ENCODE results near the gene FCN2.

Gene FCN2

DNA sequence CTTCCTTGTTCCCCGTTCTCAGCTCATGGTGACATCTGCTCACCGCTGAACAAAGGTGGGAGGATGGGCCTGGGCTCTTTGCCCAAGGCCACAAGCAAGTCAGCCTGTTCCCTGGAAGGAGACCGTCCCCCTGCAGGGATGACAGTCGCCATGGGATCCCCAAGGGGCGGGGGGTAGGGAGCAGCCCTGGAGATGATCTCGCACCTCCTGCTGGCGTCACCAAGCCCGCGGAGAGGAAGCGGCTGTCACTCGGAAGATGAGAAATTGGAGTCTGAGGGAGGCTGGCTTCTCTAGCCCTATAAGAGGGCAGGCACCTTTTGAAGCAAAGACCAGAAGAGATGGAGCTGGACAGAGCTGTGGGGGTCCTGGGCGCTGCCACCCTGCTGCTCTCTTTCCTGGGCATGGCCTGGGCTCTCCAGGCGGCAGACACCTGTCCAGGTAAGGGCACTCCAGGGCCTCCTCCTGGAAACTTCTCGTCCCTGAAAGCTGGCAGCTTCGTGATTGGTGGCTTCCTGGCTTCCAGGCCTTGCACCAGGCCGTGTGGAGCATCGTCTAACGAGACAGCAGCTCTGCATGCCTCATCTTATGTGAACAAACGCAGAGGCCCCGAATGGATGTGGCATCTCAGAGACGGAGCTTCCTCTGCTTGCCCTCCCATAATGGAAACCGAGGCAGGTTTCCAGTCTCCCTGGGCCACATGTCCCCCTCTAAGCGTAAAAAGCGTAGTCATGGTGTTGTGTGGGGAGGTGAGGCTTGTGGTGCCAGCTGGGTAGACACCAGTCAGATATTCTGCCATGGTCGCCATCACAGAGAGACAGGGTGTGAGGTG lies at the start of gene FCN2:
FCN2 (plus strand) TSS at position 327 of the 829 bp plus-strand sequence; CDS start at position 339, 12 bp downstream.
- DNase-seq (ENCODE audit: low read depth), result no peak
- no peak within 1 kb of the TSS for H3K4me3 ChIP-seq (ENCODE audit: control insufficient read depth, low read depth, low read length)
- TF ChIP-seq, protein P1, sequence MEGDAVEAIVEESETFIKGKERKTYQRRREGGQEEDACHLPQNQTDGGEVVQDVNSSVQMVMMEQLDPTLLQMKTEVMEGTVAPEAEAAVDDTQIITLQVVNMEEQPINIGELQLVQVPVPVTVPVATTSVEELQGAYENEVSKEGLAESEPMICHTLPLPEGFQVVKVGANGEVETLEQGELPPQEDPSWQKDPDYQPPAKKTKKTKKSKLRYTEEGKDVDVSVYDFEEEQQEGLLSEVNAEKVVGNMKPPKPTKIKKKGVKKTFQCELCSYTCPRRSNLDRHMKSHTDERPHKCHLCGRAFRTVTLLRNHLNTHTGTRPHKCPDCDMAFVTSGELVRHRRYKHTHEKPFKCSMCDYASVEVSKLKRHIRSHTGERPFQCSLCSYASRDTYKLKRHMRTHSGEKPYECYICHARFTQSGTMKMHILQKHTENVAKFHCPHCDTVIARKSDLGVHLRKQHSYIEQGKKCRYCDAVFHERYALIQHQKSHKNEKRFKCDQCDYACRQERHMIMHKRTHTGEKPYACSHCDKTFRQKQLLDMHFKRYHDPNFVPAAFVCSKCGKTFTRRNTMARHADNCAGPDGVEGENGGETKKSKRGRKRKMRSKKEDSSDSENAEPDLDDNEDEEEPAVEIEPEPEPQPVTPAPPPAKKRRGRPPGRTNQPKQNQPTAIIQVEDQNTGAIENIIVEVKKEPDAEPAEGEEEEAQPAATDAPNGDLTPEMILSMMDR (conservative IDR thresholded peaks at IDR 0.05; ENCODE audit: control insufficient read depth, insufficient read depth, low read depth, low read length), result no peak

GRCh38 chr9:134830926-134831720 lies 49.5 kb upstream of the FCN2 start:
- TF ChIP-seq, protein P1 (conservative IDR thresholded peaks at IDR 0.05; ENCODE audit: control insufficient read depth, insufficient read depth, low read depth, low read length), result no peak
- no peak for DNase-seq (ENCODE audit: low read depth)

GRCh38 chr9:134832471-134832870 lies 48.1 kb upstream of the FCN2 start:
- no peak overlapping the region for H3K4me3 ChIP-seq (ENCODE audit: control insufficient read depth, low read depth, low read length)
- no peak for DNase-seq (ENCODE audit: low read depth)
- TF ChIP-seq, protein P1 (conservative IDR thresholded peaks at IDR 0.05; ENCODE audit: control insufficient read depth, insufficient read depth, low read depth, low read length), result no peak

More at GRCh38 chr9:134830926-134831720, 49.5 kb upstream of the FCN2 start:
- H3K4me3 ChIP-seq (ENCODE audit: control insufficient read depth, low read depth, low read length), result no peak overlapping the region

DNA sequence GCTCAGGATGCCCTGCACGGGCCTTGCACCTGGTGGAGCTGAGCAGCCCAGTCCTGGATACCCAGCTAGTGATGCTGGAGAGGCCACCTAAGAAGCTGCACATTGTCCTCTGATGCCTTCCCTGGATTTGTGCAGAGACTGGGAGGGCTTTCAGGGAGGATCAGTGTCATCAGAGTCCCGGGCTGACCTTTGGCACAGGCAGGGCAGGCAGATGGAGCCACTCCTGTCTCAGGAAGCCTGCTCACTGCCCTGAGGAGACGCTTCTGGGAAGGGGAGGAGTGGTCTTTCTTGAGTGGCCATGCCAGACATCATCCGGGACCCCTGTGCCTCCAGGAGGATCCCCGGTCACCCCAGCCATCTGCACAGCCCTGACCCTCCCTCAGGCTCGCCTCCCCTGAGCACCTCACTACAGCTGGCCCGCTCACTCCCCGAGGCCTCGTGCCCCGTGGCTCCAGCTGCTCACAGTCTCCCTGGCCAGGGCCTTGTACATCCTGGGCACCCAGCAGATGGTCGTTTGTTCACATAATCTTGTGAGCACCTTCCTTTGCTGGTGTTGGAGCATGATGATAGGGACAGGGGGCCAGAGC lies 47.2 kb upstream of the FCN2 start:
- DNase-seq (ENCODE audit: low read depth), result no peak
- TF ChIP-seq, protein P1 (conservative IDR thresholded peaks at IDR 0.05; ENCODE audit: control insufficient read depth, insufficient read depth, low read depth, low read length), result no peak
- no peak overlapping the region for H3K4me3 ChIP-seq (ENCODE audit: control insufficient read depth, low read depth, low read length)

DNA sequence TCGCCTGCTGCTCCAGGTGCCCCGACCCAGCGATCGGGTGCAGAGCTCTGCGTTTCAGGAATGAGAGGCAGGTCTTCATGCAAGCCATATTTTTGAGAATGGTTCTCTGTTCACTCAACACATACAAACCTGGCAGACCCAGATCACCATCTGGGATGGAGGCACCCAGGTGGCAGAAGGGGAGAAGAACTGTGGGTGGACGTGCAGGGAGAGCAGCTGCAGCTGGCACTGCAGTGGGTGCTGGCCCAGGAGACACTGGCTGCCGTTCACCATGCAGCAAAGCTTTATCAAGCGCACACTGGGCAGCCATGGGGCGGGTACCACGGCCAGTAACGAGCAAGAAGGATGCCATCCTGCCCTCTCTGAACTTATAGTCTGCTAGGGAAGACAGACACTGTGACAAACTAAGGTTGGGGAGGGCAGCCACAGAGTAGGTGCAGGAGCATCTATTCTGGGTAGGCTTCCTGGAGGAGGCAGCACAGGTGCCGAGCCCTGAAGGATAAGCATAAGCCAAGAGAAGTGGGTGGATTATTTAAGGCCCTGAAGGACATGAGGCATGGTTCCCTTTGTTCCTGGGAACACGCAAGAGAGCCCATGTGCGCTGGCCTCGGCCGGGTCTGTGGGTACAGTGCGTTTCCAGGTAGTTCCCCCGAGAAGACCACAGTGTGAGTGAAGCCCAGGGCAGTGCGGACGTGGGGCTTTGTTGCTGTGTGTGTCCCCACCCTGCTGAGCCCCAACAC lies 46.2 kb upstream of the FCN2 start:
- TF ChIP-seq, protein P1 (conservative IDR thresholded peaks at IDR 0.05; ENCODE audit: control insufficient read depth, insufficient read depth, low read depth, low read length), result no peak
- H3K4me3 ChIP-seq (ENCODE audit: control insufficient read depth, low read depth, low read length), result no peak overlapping the region
- DNase-seq (ENCODE audit: low read depth), result no peak

GRCh38 chr9:134834957-134835419 lies 45.6 kb upstream of the FCN2 start:
- TF ChIP-seq, protein P1 (conservative IDR thresholded peaks at IDR 0.05; ENCODE audit: control insufficient read depth, insufficient read depth, low read depth, low read length), result no peak
- no peak for DNase-seq (ENCODE audit: low read depth)
- H3K4me3 ChIP-seq (ENCODE audit: control insufficient read depth, low read depth, low read length), result no peak overlapping the region

All from fibroblast of mammary gland (primary cell).